GM12878 (cell line): ENCODE results near the gene UNC93B1. TPM values are rescaled to one million over a fixed set of nuclear protein-coding genes. Genes with fewer than 3 reads are reported as not detected.

Experiments
- ATAC-seq: fragments of 200-7000 bp; cut with Tn5 transposase; 3 replicates; pipeline ENCODE4 v1.9.1; 2020; ENCODE audit warnings: mild to moderate bottlenecking, moderate library complexity
- BruUV-seq: library from RNA; stranded (reverse); fragments of 400-500 nt; replicated peaks from 2 replicates; lab custom pipeline; 2021; lab: Mats Ljungman, UMichigan
- CTCF ChIA-PET: fragments of 300-600 bp; sonication (Branson Sonifier 250); formaldehyde crosslinking; extraction: SDS; loops from one replicate; lab custom pipeline; 2021; ENCODE audit warnings: inconsistent platforms; lab: Yijun Ruan, JAX
- POLR2A ChIA-PET: fragments of 350-600 bp; formaldehyde crosslinking; extraction: SDS; loops from one replicate; lab custom pipeline; 2021; ENCODE audit warnings: inconsistent platforms; lab: Charles Lee
- RAD21 ChIA-PET: fragments of 300-600 bp; sonication (Branson Sonifier 250); formaldehyde crosslinking; loops from one replicate; lab custom pipeline; 2023; ENCODE audit warnings: antibody characterized with exemption; ENCODE audit not compliant: unreplicated experiment; lab: Charles Lee
- SMC1A ChIA-PET: fragments of 300-600 bp; sonication (Branson Sonifier 250); formaldehyde crosslinking; loops from one replicate; lab custom pipeline; 2023; ENCODE audit not compliant: unreplicated experiment, uncharacterized antibody; lab: Charles Lee
- DNase-seq: peaks from one replicate; pipeline ENCODE4 v3.0.0-alpha.2; 2011; ENCODE audit warnings: low read depth, low spot score
- FAIRE-seq: peaks from 3 replicates; lab custom pipeline; 2011; peaks lifted over from hg19 to GRCh38; lab: Jason Lieb, UNC
- H2AFZ ChIP-seq: 2 replicates; pipeline ENCODE4 v1.6.0; 2011; ENCODE audit warnings: low read depth, low read length, control low read depth; ENCODE audit not compliant: control insufficient read depth
- H3K27ac ChIP-seq: 2 replicates; pipeline ENCODE4 v1.5.1; 2011; ENCODE audit warnings: control low read depth; ENCODE audit not compliant: control insufficient read depth, insufficient read depth
- H3K27me3 ChIP-seq, 2 experiments: replicated peaks in 1 of 2; 2 replicates each; pipeline versions ENCODE4 v1.6.0 to v1.6.1; 2011; ENCODE audit warnings: low read length in 1 of 2; ENCODE audit not compliant: control insufficient read depth in 2 of 2, insufficient read depth in 2 of 2
- H3K36me3 ChIP-seq, 2 experiments: 2 replicates each; pipeline ENCODE4 v1.5.1; 2011; ENCODE audit warnings: low read length in 1 of 2; ENCODE audit not compliant: control insufficient read depth in 2 of 2, insufficient read depth in 2 of 2
- H3K4me1 ChIP-seq: 2 replicates; pipeline ENCODE4 v1.6.1; 2011; ENCODE audit warnings: mild to moderate bottlenecking, low read length, moderate library complexity, mixed read lengths; ENCODE audit not compliant: control insufficient read depth, insufficient read depth
- H3K4me2 ChIP-seq: 2 replicates; pipeline ENCODE4 v1.6.0; 2011; ENCODE audit warnings: control low read depth; ENCODE audit not compliant: control insufficient read depth, insufficient read depth
- H3K4me3 ChIP-seq: fragments of 200-600 bp; sonication (generic); 2 replicates; pipeline ENCODE4 v1.5.1; 2016
- H3K79me2 ChIP-seq: 2 replicates; pipeline ENCODE4 v1.6.0; 2011; ENCODE audit warnings: low read length; ENCODE audit not compliant: control insufficient read depth, insufficient read depth
- H3K9ac ChIP-seq: 2 replicates; pipeline ENCODE4 v1.8.0; 2011; ENCODE audit warnings: low read length, control low read depth, mixed read lengths; ENCODE audit not compliant: control insufficient read depth, insufficient read depth
- H3K9me3 ChIP-seq: replicated peaks from 3 replicates; pipeline ENCODE4 v1.5.1; 2011; ENCODE audit warnings: mild to moderate bottlenecking, low read length; ENCODE audit not compliant: control insufficient read depth, insufficient read depth
- H4K20me1 ChIP-seq: 2 replicates; pipeline ENCODE4 v1.6.0; 2011; ENCODE audit not compliant: control insufficient read depth, insufficient read depth
- ATF2 ChIP-seq: IDR thresholded peaks from 2 replicates; pipeline ENCODE4 v1.6.1; 2012; ENCODE audit warnings: low read length, inconsistent platforms
- BCLAF1 ChIP-seq: fragments of 450-650 bp; IDR thresholded peaks from 2 replicates; pipeline ENCODE4 v1.6.1; 2017; ENCODE audit warnings: antibody characterized with exemption, mild to moderate bottlenecking, moderate library complexity
- CREB1 ChIP-seq: IDR thresholded peaks from 2 replicates; pipeline ENCODE4 v1.6.1; 2012; ENCODE audit warnings: low read depth, mild to moderate bottlenecking, inconsistent platforms
- DPF2 ChIP-seq: fragments of 450-650 bp; IDR thresholded peaks from 2 replicates; pipeline ENCODE4 v1.6.1; 2017; ENCODE audit warnings: mild to moderate bottlenecking
- E4F1 ChIP-seq: fragments of 450-650 bp; IDR thresholded peaks from 2 replicates; pipeline ENCODE4 v1.6.1; 2018; ENCODE audit warnings: borderline replicate concordance, mild to moderate bottlenecking; ENCODE audit not compliant: partially characterized antibody
- FOS ChIP-seq: IDR thresholded peaks from 3 replicates; pipeline ENCODE4 v1.6.1; 2011; ENCODE audit warnings: borderline replicate concordance; ENCODE audit not compliant: insufficient read length; ENCODE audit errors: extremely low read depth
- FOXK2 ChIP-seq: fragments of 450-650 bp; IDR thresholded peaks from 2 replicates; pipeline ENCODE4 v1.6.1; 2017; ENCODE audit warnings: mild to moderate bottlenecking, moderate library complexity
- HCFC1 ChIP-seq: fragments of 150-350 bp; IDR thresholded peaks from 2 replicates; pipeline ENCODE4 v1.6.1; 2014; ENCODE audit warnings: low read length
- SUZ12 ChIP-seq: fragments of 200-600 bp; sonication (generic); IDR thresholded peaks from one replicate; pipeline ENCODE4 v1.6.1; 2018; ENCODE audit warnings: antibody characterized with exemption, mild to moderate bottlenecking; ENCODE audit not compliant: unreplicated experiment
- TAF1 ChIP-seq: IDR thresholded peaks from 2 replicates; pipeline ENCODE4 v1.6.1; 2011; ENCODE audit warnings: mild to moderate bottlenecking, low read depth, low read length, borderline replicate concordance
- TCF12 ChIP-seq: IDR thresholded peaks from 2 replicates; pipeline ENCODE4 v1.6.1; 2011; ENCODE audit warnings: low read depth, mild to moderate bottlenecking, low read length
- WRNIP1 ChIP-seq: IDR thresholded peaks from 2 replicates; pipeline ENCODE4 v1.6.1; 2011; ENCODE audit warnings: low read depth, low read length, improper control_type of control experiment, borderline replicate concordance
- ZNF24 ChIP-seq: fragments of 450-650 bp; IDR thresholded peaks from 2 replicates; pipeline ENCODE4 v1.6.1; 2017; ENCODE audit warnings: antibody characterized with exemption, mild to moderate bottlenecking
- ZNF384 ChIP-seq: IDR thresholded peaks from 2 replicates; pipeline ENCODE4 v1.6.1; 2012; ENCODE audit warnings: low read depth, mild to moderate bottlenecking, low read length, improper control_type of control experiment, borderline replicate concordance
- WGBS: methylation state at CpG from one replicate; pipeline ENCODE4 v1.1.6; 2016; ENCODE audit warnings: low lambda C conversion rate; ENCODE audit not compliant: insufficient replicate concordance, insufficient coverage; ENCODE audit errors: missing lambda C conversion rate; 5-methylcytosine and 5-hydroxymethylcytosine counted together
- in situ Hi-C: fragments of 300-500 bp; cut with MboI; formaldehyde crosslinking; loops from 9 replicates; pipeline ENCODE4 v1.14.3; 2018; ENCODE audit warnings: mixed read lengths
- intact Hi-C: fragments of 100-400 bp; cut with micrococcal nuclease; formaldehyde crosslinking; loops from one replicate; pipeline ENCODE4 v1.14.2; 2022; ENCODE audit not compliant: unreplicated experiment
- polyA plus RNA-seq, 11 experiments: library from polyadenylated mRNA; depleted of rRNA in 4 of 11; unstranded in 6 of 11; stranded (reverse) in 5 of 11; fragments of >200 nt; fragmentation: Nextera tagmentation in 4 of 11; fragmentation: Illumina TruSeq in 1 of 11; extraction: Ambion mirVana in 4 of 11; extraction: Trizol in 1 of 11; gene quantifications; 1 replicate in 1 of 11; 2 replicates in 10 of 11; pipeline versions ENCODE4 v1.2.1 to v1.2.3, GENCODE V29; 2011 to 2016; ENCODE audit warnings: inconsistent platforms in 2 of 11, missing spikeins in 2 of 11, low read depth in 1 of 11
- total RNA-seq, 4 experiments: library from RNA; depleted of rRNA in 3 of 4; stranded (reverse); fragments of >200 nt in 3 of 4; fragmentation: Illumina TruSeq in 1 of 4; extraction: Trizol in 1 of 4; gene quantifications; 2 replicates each; pipeline versions ENCODE4 v1.2.1 to v1.2.3, GENCODE V29; 2013 to 2021
- TF ChIP-seq, protein P1 (sequence below): IDR thresholded peaks from 2 replicates; pipeline ENCODE4 v1.6.1; 2011; ENCODE audit warnings: borderline replicate concordance, low read depth, mild to moderate bottlenecking, moderate library complexity, mixed read lengths, low read length; ENCODE audit not compliant: insufficient read depth; ENCODE audit errors: extremely low read length

Gene UNC93B1
- total and polyA plus RNA-seq, 10 of the 15 experiments (the other 5 are each of a cell fraction or from before 2014, with no cell fraction given), result 1.3 to 79.7 (median 36.3) TPM

DNA sequence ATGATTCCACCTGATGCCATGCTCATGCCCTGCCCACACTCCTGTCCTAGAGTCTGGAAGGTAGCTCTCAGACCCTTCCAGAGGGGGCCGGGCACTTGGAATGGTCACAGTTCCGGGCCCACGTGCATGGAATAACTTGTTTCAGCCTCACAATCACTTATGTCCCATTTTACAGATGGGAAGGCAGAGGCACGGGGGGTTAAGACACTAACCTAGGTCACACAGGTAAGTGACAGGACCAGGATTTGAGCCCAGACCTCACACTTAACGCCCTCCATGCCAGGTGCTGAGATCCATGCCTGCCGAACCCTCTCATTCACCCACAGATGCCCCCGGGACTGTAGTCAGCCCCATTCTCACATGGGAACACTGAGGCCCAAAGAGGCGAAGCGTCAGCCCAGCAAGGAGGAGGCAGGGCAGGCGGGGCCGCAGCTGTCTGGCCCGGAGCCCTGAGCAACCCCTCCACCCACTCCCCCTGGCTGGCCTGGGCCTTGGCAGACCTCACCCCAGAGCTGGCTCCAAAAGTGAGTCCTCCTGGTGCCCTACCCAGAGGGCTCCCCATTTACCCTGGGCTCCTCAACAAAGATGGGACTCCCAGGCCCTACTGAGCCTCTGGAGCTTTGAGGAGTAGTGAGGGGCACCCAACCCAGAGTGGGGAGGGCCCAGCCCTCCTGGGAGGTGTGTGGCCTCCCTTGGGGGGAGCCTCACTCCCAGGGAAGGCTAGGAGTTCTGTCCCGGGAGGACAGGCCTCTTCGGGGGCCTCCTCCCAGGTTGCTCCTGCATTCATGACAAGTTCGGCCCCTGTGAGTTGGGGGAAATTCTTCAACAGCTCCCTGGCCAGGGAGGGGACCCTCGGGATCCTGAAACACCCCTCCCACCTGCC lies 3.8 kb upstream of the UNC93B1 start:
- Histone ChIP-seq H3K36me3 (no peaks in the 10 kb centered on the region), H2AFZ (no peak overlapping the region), H3K4me1 (peaks cover 27% of the 10 kb centered on the region), H3K27ac (no peak overlapping the region), H3K4me3 (no peak overlapping the region), H3K9me3 (no peaks in the 10 kb centered on the region), H4K20me1 (no peaks in the 10 kb centered on the region), H3K27me3 (no peaks in the 10 kb centered on the region), H3K9ac (no peak overlapping the region), H3K4me2 (no peak overlapping the region), H3K79me2 (peaks cover 4% of the 10 kb centered on the region)
- no peak for DNase-seq
- in situ Hi-C loops (loop anchor here (5.0 kb wide), 1 partner anchor 200 kb away; no protein-coding TSS in a partner anchor), intact Hi-C loops (loop anchor here (10.0 kb wide), 1 partner anchor 117 kb away; the partner anchor contains the start of gene CHKA)
- WGBS, result 70% methylated on average over 16 of the region's 16 CpGs
- ChIA-PET CTCF (interaction anchor here (1.1 to 4.6 kb wide), 4 partner anchors 14 to 203 kb away, joined by 3 to 57 read pairs (median 14); no protein-coding TSS in a partner anchor), POLR2A (no interaction called here), RAD21 (no interaction called here), SMC1A (interaction anchor here (1.8 kb wide), 1 partner anchor 204 kb away, joined by 6 read pairs; no protein-coding TSS in a partner anchor)
- FAIRE-seq, result no peak
- BruUV-seq, result no TSS peak
- ATAC-seq, result no peak
- TF ChIP-seq ZNF24, result no peak
- no peak for TF ChIP-seq SUZ12
- no peak for TF ChIP-seq ATF2
- no peak for TF ChIP-seq ZNF384
- TF ChIP-seq HCFC1, result no peak
- TF ChIP-seq WRNIP1, result no peak
- no peak for TF ChIP-seq FOXK2
- TF ChIP-seq, protein P1, sequence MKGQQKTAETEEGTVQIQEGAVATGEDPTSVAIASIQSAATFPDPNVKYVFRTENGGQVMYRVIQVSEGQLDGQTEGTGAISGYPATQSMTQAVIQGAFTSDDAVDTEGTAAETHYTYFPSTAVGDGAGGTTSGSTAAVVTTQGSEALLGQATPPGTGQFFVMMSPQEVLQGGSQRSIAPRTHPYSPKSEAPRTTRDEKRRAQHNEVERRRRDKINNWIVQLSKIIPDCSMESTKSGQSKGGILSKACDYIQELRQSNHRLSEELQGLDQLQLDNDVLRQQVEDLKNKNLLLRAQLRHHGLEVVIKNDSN, result no peak
- TF ChIP-seq DPF2, result no peak
- TF ChIP-seq E4F1, result no peak
- no peak for TF ChIP-seq TCF12
- no peak for TF ChIP-seq TAF1
- TF ChIP-seq CREB1, result no peak
- TF ChIP-seq BCLAF1, result no peak
- no peak for TF ChIP-seq FOS
